Ovary (tissue), 9 donors: ENCODE results near the gene SULT2B1. TPM values are rescaled to one million over a fixed set of nuclear protein-coding genes. Genes with fewer than 3 reads are reported as not detected.
A peak's percentile ranks its signal among the peaks of the same experiment; 100 is the strongest.

Experiments used
- DNase-seq, 5 donors: peaks; one replicate each; pipeline ENCODE4 v3.0.0-alpha.2; 2019 to 2020
- H3K27ac ChIP-seq, 2 donors: fragments of 200-600 bp; one replicate each; pipeline versions ENCODE4 v1.5.1 to v1.8.0; 2019 to 2022
- H3K27me3 ChIP-seq: fragments of 200-600 bp; one replicate; pipeline ENCODE4 v1.8.0; 2022
- H3K36me3 ChIP-seq: fragments of 200-600 bp; sonication (generic); one replicate; pipeline ENCODE4 v1.5.1; 2019
- H3K4me1 ChIP-seq: one replicate; pipeline ENCODE4 v1.8.1; 2013; ENCODE audit warnings: mild to moderate bottlenecking, moderate library complexity; ENCODE audit not compliant: insufficient read depth
- H3K4me3 ChIP-seq: fragments of 200-600 bp; sonication (generic); one replicate; pipeline ENCODE4 v1.5.1; 2017
- H3K9me3 ChIP-seq, 2 donors: fragments of 200-600 bp in 1 of 2; sonication (generic) in 1 of 2; one replicate each; pipeline versions ENCODE4 v1.5.1 to v1.8.1; 2013 to 2019; ENCODE audit warnings: mild to moderate bottlenecking in 1 of 2, moderate library complexity in 1 of 2
- EP300 ChIP-seq: sonication (generic); formaldehyde crosslinking; IDR thresholded peaks from one replicate; pipeline ENCODE4 v1.6.1; 2017; ENCODE audit warnings: antibody characterized with exemption
- POLR2A ChIP-seq: fragments of 450-650 bp; IDR thresholded peaks from one replicate; pipeline ENCODE4 v1.6.1; 2017; ENCODE audit warnings: antibody characterized with exemption, mild to moderate bottlenecking, moderate library complexity
- WGBS, 3 donors: extraction: QIAGEN DNeasy Blood & Tissue Kit in 1 of 3; methylation state at CpG; one replicate each; pipeline versions ENCODE4 v1.1.5 to v1.1.7; 2013 to 2017; 5-methylcytosine and 5-hydroxymethylcytosine counted together
- intact Hi-C, 4 donors: fragments of 100-400 bp; cut with DNase I; formaldehyde crosslinking; loops; one replicate each; pipeline versions ENCODE4 v1.11.0 to v1.15.1; 2022 to 2023
- polyA plus RNA-seq, 2 donors: library from polyadenylated mRNA; stranded (reverse); fragments of 200-250 nt in 1 of 2; fragments of 350-450 nt in 1 of 2; fragmentation: Illumina TruSeq in 1 of 2; extraction: RNeasy Lipid Tissue Mini Kit (QIAGEN cat#74804) in 1 of 2; gene quantifications; one replicate each; pipeline ENCODE4 v1.2.3, GENCODE V29; 2013 to 2014
- total RNA-seq, 7 donors: library from RNA; depleted of rRNA in 2 of 7; stranded (reverse); fragments of >200 nt in 2 of 7; fragmentation: NEBNext Ultra II Directional in 3 of 7; extraction: Animal tissue kit (Norgen Biotek cat#: 25700) in 3 of 7; gene quantifications; one replicate each; pipeline versions ENCODE4 v1.1.0 to v1.2.4, GENCODE V29; 2016 to 2023
- TF ChIP-seq, protein P1 (sequence below), 3 donors: fragments of 450-650 bp in 2 of 3; fragments of 200-600 bp in 1 of 3; IDR thresholded peaks; one replicate each; pipeline versions ENCODE4 v1.5.1 to v1.8.0; 2016 to 2022; ENCODE audit warnings: antibody characterized with exemption in 3 of 3, mild to moderate bottlenecking in 1 of 3
- donor health status: DM: no; HTN: no; CAD: no; lungs with moderate emphysema.
- donor health status: DM: no; HTN: no; CAD: no.
- donor health status: Bipolar disorder and iron deficiency.
- donor health status: DM: yes; HTN: yes; CAD: no.
- donor health status: DM: no; HTN: no; CAD: no.
- donor health status: DM: yes; HTN: yes; CAD: no.

The SULT2B1 gene
- total and polyA plus RNA-seq, 9 donors = 0.10 to 0.20 TPM; not detected in 7

DNA sequence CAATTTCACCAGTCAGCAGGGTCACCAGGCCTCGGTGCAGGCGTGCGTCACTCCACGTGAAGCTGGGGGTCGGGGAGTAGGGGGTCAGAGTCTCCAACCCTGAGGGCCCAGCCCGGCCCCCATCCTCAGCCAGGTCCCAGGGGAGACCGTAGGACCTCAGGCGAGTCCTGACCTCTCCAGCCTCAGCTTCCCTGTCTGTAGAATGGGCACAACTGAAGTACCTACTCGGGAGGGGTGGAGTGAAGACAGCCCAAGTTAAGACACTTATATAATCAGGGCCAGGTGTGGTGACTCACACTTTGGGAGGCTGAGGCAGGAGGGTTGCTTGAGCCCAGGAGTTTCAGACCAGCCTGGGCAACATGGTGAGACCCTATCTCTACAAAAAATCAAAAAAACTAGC is 51.9 kb downstream of the SULT2B1 start:
- TF ChIP-seq POLR2A (no peak), EP300 (no peak)
- TF ChIP-seq, protein P1, sequence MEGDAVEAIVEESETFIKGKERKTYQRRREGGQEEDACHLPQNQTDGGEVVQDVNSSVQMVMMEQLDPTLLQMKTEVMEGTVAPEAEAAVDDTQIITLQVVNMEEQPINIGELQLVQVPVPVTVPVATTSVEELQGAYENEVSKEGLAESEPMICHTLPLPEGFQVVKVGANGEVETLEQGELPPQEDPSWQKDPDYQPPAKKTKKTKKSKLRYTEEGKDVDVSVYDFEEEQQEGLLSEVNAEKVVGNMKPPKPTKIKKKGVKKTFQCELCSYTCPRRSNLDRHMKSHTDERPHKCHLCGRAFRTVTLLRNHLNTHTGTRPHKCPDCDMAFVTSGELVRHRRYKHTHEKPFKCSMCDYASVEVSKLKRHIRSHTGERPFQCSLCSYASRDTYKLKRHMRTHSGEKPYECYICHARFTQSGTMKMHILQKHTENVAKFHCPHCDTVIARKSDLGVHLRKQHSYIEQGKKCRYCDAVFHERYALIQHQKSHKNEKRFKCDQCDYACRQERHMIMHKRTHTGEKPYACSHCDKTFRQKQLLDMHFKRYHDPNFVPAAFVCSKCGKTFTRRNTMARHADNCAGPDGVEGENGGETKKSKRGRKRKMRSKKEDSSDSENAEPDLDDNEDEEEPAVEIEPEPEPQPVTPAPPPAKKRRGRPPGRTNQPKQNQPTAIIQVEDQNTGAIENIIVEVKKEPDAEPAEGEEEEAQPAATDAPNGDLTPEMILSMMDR (IDR thresholded peaks at IDR 0.05) = no peak
- Histone ChIP-seq H3K36me3 (no peaks in the 10 kb centered on the region), H3K27ac (no peak overlapping the region), H3K4me1 (no peaks in the 10 kb centered on the region), H3K4me3 (no peak overlapping the region), H3K27me3 (no peaks in the 10 kb centered on the region), H3K9me3 (no peaks in the 10 kb centered on the region)
- intact Hi-C loops = no loop called here
- no peak for DNase-seq
- WGBS, 3 donors = 87 to 91% (median 88%) methylated on average over 9 of the region's 9 CpGs

DNA sequence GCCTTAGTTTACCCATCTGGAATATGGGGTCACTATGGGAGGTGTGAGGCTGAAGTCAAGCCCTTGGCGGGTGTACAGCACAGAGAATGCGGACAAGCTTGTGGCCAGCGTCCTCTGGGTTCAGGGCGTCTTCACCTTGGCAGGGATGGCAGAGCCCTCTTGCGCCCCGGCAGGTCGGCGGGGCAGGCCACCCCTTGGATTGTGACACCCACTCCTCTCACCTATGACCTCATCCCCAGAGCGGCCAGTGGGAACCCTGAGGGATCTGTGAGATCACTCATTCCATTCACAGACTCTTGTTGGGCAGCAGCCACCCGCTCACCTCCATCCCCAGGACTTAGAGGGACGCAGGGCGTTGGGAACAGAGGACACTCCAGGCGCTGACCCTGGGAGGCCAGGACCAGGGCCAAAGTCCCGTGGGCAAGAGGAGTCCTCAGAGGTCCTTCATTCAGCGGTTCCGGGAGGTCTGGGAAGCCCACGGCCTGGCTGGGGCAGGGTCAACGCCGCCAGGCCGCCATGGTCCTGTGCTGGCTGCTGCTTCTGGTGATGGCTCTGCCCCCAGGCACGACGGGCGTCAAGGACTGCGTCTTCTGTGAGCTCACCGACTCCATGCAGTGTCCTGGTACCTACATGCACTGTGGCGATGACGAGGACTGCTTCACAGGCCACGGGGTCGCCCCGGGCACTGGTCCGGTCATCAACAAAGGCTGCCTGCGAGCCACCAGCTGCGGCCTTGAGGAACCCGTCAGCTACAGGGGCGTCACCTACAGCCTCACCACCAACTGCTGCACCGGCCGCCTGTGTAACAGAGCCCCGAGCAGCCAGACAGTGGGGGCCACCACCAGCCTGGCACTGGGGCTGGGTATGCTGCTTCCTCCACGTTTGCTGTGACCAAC is 54.7 kb downstream of the SULT2B1 start, which contains the start of gene SPACA4:
TSS of gene SPACA4 (plus strand) at position 280 of the 896 bp plus-strand sequence. CDS start at position 517, 237 bp downstream.
- no peaks in the 10 kb centered on the region for H3K4me1 ChIP-seq
- H3K36me3 ChIP-seq = no peaks in the 10 kb centered on the region
- H3K27ac ChIP-seq = no peak within 1 kb of the TSS
- intact Hi-C loops = no loop called here
- H3K4me3 ChIP-seq = no peak within 1 kb of the TSS
- 83 to 88% (median 84%) methylated on average over 30 to 39 of the region's 39 CpGs for WGBS, 3 donors
- H3K27me3 ChIP-seq = no peaks in the 10 kb centered on the region
- no peaks in the 10 kb centered on the region for H3K9me3 ChIP-seq
- no peak for DNase-seq
- TF ChIP-seq EP300 = no peak
- no peak for TF ChIP-seq POLR2A
- TF ChIP-seq, protein P1 (IDR thresholded peaks at IDR 0.05) = no peak

DNA sequence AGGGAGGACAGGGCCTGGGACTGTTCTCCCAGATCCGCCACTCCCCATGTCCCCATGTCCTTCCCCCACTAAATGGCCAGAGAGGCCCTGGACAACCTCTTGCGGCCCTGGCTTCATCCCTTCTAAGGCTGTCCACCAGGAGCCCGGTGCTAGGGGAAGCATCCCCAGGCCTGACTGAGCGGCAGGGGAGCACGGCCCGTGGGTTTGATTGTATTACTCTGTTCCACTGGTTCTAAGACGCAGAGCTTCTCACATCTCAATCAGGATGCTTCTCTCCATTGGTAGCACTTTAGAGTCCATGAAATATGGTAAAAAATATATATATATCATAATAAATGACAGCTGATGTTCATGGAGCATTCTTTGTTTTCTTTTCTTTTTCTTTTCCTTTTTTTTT is 55.4 kb downstream of the SULT2B1 start:
- no peak overlapping the region for H3K4me3 ChIP-seq
- H3K9me3 ChIP-seq = no peaks in the 10 kb centered on the region
- no peaks in the 10 kb centered on the region for H3K36me3 ChIP-seq
- H3K27me3 ChIP-seq = no peaks in the 10 kb centered on the region
- H3K4me1 ChIP-seq = no peaks in the 10 kb centered on the region
- intact Hi-C loops = no loop called here
- WGBS, 3 donors = 76 to 77% (median 76%) methylated on average over 7 of the region's 7 CpGs
- TF ChIP-seq EP300 (no peak), POLR2A (no peak)
- TF ChIP-seq, protein P1 (IDR thresholded peaks at IDR 0.05) = no peak
- DNase-seq = no peak
- no peak overlapping the region for H3K27ac ChIP-seq

DNA sequence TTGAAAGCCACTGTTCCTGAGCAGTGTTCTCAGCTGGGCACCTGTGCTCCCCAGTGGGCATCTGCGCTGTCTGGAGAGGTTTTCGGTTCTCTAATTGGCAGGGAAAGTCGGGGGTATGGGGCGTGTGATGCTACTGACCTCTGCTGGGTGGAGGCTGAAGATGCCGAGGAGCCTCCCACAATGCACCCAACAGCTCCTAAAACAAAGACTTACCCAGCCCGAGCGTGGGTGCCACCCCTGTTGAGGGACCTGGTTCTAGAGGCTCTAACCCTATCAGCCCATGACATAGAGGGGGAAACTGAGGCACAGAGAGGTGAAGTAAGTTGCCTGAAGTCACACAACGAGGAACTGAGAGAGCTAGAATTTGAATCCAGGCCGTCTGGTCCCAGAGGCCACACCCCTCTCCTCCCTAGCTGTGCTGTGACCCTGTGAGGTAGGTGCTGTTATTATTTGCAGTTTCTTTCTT is 56.9 kb downstream of the SULT2B1 start:
- no peak overlapping the region for H3K4me3 ChIP-seq
- H3K36me3 ChIP-seq = no peaks in the 10 kb centered on the region
- 20 to 25% (median 21%) methylated on average over 9 of the region's 9 CpGs for WGBS, 3 donors
- intact Hi-C loops = no loop called here
- no peak overlapping the region for H3K27ac ChIP-seq
- no peaks in the 10 kb centered on the region for H3K4me1 ChIP-seq
- no peaks in the 10 kb centered on the region for H3K27me3 ChIP-seq
- TF ChIP-seq POLR2A (no peak), EP300 (no peak)
- TF ChIP-seq, protein P1 (IDR thresholded peaks at IDR 0.05) = peak in 1 of 3 donors; percentile 19
- DNase-seq = peak in 1 of 5 donors; percentile 45
- no peaks in the 10 kb centered on the region for H3K9me3 ChIP-seq
